Activated CD4-positive, alpha-beta memory T cell treated with anti-CD3 and anti-CD28 coated beads, Interleukin-2, amount 10 ng/mL, durations not matched to agents 7 days and 5 days (primary cell): ENCODE data around the gene STXBP1. TPM values are rescaled to one million over a fixed set of nuclear protein-coding genes. Genes with fewer than 3 reads are reported as not detected.
A peak's percentile ranks its signal among the peaks of the same experiment; 100 is the strongest.

Source experiments
- CTCF ChIA-PET: fragments of 350-600 bp; sonication (Branson Sonifier 250); formaldehyde crosslinking; loops from one replicate; lab custom pipeline; 2021; ENCODE audit warnings: antibody characterized with exemption, inconsistent platforms; lab: Charles Lee
- POLR2A ChIA-PET: fragments of 350-600 bp; sonication (Branson Sonifier 250); formaldehyde crosslinking; loops from one replicate; lab custom pipeline; 2021; ENCODE audit warnings: antibody characterized with exemption; lab: Charles Lee
- DNase-seq: peaks from one replicate; pipeline ENCODE4 v3.0.0-alpha.2; 2020
- H3K27ac Mint-ChIP-seq: one replicate; pipeline ENCODE4 v1.8.0; 2021; ENCODE audit warnings: mild to moderate bottlenecking, mixed read lengths
- H3K27me3 Mint-ChIP-seq: one replicate; pipeline ENCODE4 v1.8.0; 2021; ENCODE audit warnings: mixed read lengths
- H3K36me3 Mint-ChIP-seq: one replicate; pipeline ENCODE4 v1.8.0; 2021; ENCODE audit warnings: low read depth, mixed read lengths
- H3K4me1 Mint-ChIP-seq: one replicate; pipeline ENCODE4 v1.8.0; 2021; ENCODE audit warnings: mixed read lengths
- H3K4me3 Mint-ChIP-seq: one replicate; pipeline ENCODE4 v1.8.0; 2021; ENCODE audit warnings: mild to moderate bottlenecking, mixed read lengths
- H3K9me3 Mint-ChIP-seq: one replicate; pipeline ENCODE4 v1.8.0; 2021; ENCODE audit warnings: mixed read lengths
- total RNA-seq, 2 experiments: library from RNA; stranded (reverse); gene quantifications; one replicate each; pipeline ENCODE4 v1.2.3, GENCODE V29; 2021

The STXBP1 gene
- 10 to 100 TPM; 23.2 to 23.4 TPM for total RNA-seq

- no peaks in the 10 kb centered on the region for H3K36me3 Mint-ChIP-seq
- peaks cover 38% of the 10 kb centered on the region for H3K27me3 Mint-ChIP-seq
- H3K9me3 Mint-ChIP-seq: no peaks in the 10 kb centered on the region
- H3K4me1 Mint-ChIP-seq: peaks cover 37% of the 10 kb centered on the region
- DNase-seq: peak; percentile 89
- H3K27ac Mint-ChIP-seq: no peak within 1 kb of the TSS
- CTCF ChIA-PET: interaction anchor here (0.7 to 2.4 kb wide), 8 partner anchors 9 to 298 kb away, joined by 3 to 11 read pairs (median 4); partner anchors contain the start of gene TOR2A
- POLR2A ChIA-PET: interaction anchor here (0.7 to 1.4 kb wide), 6 partner anchors 34 to 161 kb away, joined by 3 to 5 read pairs (median 4); partner anchors contain the start of genes RPL12 and TOR2A
- peak within 1 kb of the TSS; percentile 84 for H3K4me3 Mint-ChIP-seq
Measured at GRCh38 chr9:127611899-127612790, at the start of gene STXBP1. TSS of gene STXBP1 (plus strand) at chr9:127612277. CDS start at chr9:127612404, 127 bp downstream.

GRCh38 chr9:127562279-127562796, 49.7 kb upstream of the STXBP1 start:
- H3K4me1 Mint-ChIP-seq: peaks cover 89% of the 10 kb centered on the region
- H3K27me3 Mint-ChIP-seq: no peaks in the 10 kb centered on the region
- peaks cover 74% of the 10 kb centered on the region for H3K36me3 Mint-ChIP-seq
- no peak overlapping the region for H3K4me3 Mint-ChIP-seq
- POLR2A ChIA-PET: interaction anchor here (1.3 to 2.4 kb wide), 2 partner anchors 8 to 17 kb away, joined by 3 to 8 read pairs; no protein-coding TSS in a partner anchor
- peak overlapping the region; percentile 46 for H3K27ac Mint-ChIP-seq
- H3K9me3 Mint-ChIP-seq: no peaks in the 10 kb centered on the region
- CTCF ChIA-PET: no interaction called here
- DNase-seq: no peak

DNA sequence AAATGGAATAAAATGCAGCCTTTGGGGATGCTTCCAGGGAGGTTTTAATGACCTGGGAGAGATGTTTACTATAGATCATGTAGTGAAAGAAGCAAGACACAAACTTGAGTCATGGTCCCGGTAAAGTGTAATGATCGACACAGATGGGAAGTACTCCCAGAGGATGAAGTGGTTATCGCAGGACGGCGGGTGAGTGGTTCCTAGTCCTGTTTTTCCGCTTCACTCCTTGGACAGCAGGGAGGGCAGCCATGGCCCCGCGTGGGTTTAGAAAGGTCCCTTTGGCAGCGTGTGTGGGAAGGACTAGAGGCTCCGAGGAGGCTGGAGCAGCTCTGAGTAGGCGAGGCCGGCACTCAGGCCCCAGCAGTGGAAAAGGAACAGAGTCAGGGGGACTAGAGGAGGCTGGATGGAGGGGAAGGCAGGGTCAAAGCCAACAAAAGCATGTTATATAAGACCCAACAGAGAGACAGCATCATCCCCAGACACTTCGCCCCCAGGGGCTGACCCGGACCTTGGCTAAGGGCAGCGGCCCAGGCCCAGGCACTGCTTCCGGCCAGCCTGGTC, 49.2 kb upstream of the STXBP1 start:
- CTCF ChIA-PET: no interaction called here
- Mint-ChIP-seq H3K27me3 (no peaks in the 10 kb centered on the region), H3K27ac (peak overlapping the region; percentile 42), H3K4me3 (no peak overlapping the region), H3K4me1 (peaks cover 88% of the 10 kb centered on the region), H3K9me3 (no peaks in the 10 kb centered on the region), H3K36me3 (peaks cover 78% of the 10 kb centered on the region)
- no peak for DNase-seq
- POLR2A ChIA-PET: interaction anchor here (2.4 kb wide), 1 partner anchor 16 kb away, joined by 8 read pairs; no protein-coding TSS in a partner anchor

DNA sequence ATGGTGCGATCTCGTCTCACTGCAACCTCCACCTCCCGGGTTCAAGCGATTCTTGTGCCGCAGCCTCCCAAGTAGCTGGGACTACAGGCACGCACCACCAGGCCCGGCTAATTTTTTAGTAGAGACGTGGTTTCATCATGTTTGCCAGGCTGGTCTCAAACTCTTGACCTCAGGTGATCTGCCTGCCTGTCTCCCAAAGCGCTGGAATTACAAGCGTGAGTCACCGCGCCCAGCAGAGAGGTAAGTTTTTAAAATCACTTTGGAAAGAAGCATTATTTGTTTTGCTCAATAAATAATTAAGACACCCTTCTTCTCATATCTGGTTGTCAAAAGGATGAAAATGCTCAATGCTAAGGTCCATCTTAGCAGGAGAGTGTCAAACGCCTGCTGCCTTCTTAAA, 48.5 kb upstream of the STXBP1 start:
- no peak overlapping the region for H3K27ac Mint-ChIP-seq
- ChIA-PET CTCF (no interaction called here), POLR2A (no interaction called here)

GRCh38 chr9:127565231-127565630, 46.8 kb upstream of the STXBP1 start:
- Mint-ChIP-seq H3K36me3 (peaks cover 57% of the 10 kb centered on the region), H3K27ac (no peak overlapping the region), H3K4me3 (no peak overlapping the region), H3K4me1 (peaks cover 73% of the 10 kb centered on the region), H3K9me3 (no peaks in the 10 kb centered on the region), H3K27me3 (no peaks in the 10 kb centered on the region)
- DNase-seq: no peak
- ChIA-PET POLR2A (interaction anchor here (0.9 to 4.8 kb wide), 3 partner anchors 8 to 19 kb away, joined by 3 to 59 read pairs (median 3); no protein-coding TSS in a partner anchor), CTCF (interaction anchor here (1.3 kb wide), 1 partner anchor 10 kb away, joined by 5 read pairs; no protein-coding TSS in a partner anchor)

More for the DNA sequence above, 48.5 kb upstream of the STXBP1 start:
- H3K27me3 Mint-ChIP-seq: no peaks in the 10 kb centered on the region
- H3K9me3 Mint-ChIP-seq: no peaks in the 10 kb centered on the region
- H3K36me3 Mint-ChIP-seq: peaks cover 72% of the 10 kb centered on the region
- no peak overlapping the region for H3K4me3 Mint-ChIP-seq
- no peak for DNase-seq
- peaks cover 82% of the 10 kb centered on the region for H3K4me1 Mint-ChIP-seq

GRCh38 chr9:127566351-127567001, 45.6 kb upstream of the STXBP1 start:
- H3K36me3 Mint-ChIP-seq: peaks cover 48% of the 10 kb centered on the region
- no peak for DNase-seq
- ChIA-PET POLR2A (interaction anchor here (1.2 to 4.8 kb wide), 2 partner anchors 9 to 13 kb away, joined by 4 to 59 read pairs; no protein-coding TSS in a partner anchor), CTCF (no interaction called here)
- peaks cover 71% of the 10 kb centered on the region for H3K4me1 Mint-ChIP-seq
- no peaks in the 10 kb centered on the region for H3K27me3 Mint-ChIP-seq
- no peaks in the 10 kb centered on the region for H3K9me3 Mint-ChIP-seq
- H3K27ac Mint-ChIP-seq: no peak overlapping the region
- peak overlapping the region; percentile 78 for H3K4me3 Mint-ChIP-seq

GRCh38 chr9:127567035-127567729, 44.9 kb upstream of the STXBP1 start:
- H3K36me3 Mint-ChIP-seq: peaks cover 40% of the 10 kb centered on the region
- H3K9me3 Mint-ChIP-seq: no peaks in the 10 kb centered on the region
- no peaks in the 10 kb centered on the region for H3K27me3 Mint-ChIP-seq
- peak overlapping the region; percentile 78 for H3K4me3 Mint-ChIP-seq
- peak overlapping the region; percentile 67 for H3K27ac Mint-ChIP-seq
- DNase-seq: no peak
- peaks cover 70% of the 10 kb centered on the region for H3K4me1 Mint-ChIP-seq
- CTCF ChIA-PET: interaction anchor here (0.6 to 0.7 kb wide), 2 partner anchors 17 to 64 kb away, joined by 3 to 4 read pairs; no protein-coding TSS in a partner anchor
- POLR2A ChIA-PET: interaction anchor here (1.2 to 4.8 kb wide), 2 partner anchors 10 to 13 kb away, joined by 4 to 59 read pairs; no protein-coding TSS in a partner anchor

GRCh38 chr9:127567730-127568617, 44.1 kb upstream of the STXBP1 start:
- Mint-ChIP-seq H3K4me3 (peak overlapping the region; percentile 78), H3K4me1 (peaks cover 70% of the 10 kb centered on the region), H3K9me3 (no peaks in the 10 kb centered on the region), H3K27ac (peak overlapping the region; percentile 67), H3K36me3 (peaks cover 34% of the 10 kb centered on the region), H3K27me3 (no peaks in the 10 kb centered on the region)
- DNase-seq: peak; percentile 28
- ChIA-PET CTCF (interaction anchor here (0.5 to 1.0 kb wide), 5 partner anchors 10 to 355 kb away, joined by 3 to 4 read pairs (median 3); no protein-coding TSS in a partner anchor), POLR2A (interaction anchor here (1.0 to 4.8 kb wide), 7 partner anchors 8 to 218 kb away, joined by 3 to 59 read pairs (median 4); partner anchors contain the start of genes CDK9 and RPL12)

DNA sequence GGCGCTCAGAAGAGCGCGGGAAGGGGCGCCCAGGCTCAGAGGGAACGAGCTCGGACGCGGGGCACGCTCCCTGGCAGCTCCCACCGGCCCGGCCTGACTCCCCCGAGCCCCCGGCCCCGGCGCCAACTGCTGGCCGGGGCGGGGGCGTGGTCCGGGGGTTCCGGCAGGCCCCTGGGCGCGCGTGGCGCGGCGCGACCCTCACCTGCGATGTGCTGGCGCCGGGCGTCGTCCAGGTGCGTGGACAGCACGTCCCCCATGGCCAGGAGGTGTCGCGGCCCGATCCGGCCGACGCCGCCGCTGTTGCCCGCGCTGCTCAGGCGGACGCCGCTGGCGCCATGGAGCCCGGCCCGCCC, 43.5 kb upstream of the STXBP1 start:
- H3K27ac Mint-ChIP-seq: no peak overlapping the region
- POLR2A ChIA-PET: interaction anchor here (1.0 to 4.8 kb wide), 6 partner anchors 8 to 217 kb away, joined by 3 to 59 read pairs (median 4); partner anchors contain the start of genes CDK9 and RPL12
- DNase-seq: no peak
- peaks cover 71% of the 10 kb centered on the region for H3K4me1 Mint-ChIP-seq
- peak overlapping the region; percentile 78 for H3K4me3 Mint-ChIP-seq
- H3K36me3 Mint-ChIP-seq: peaks cover 31% of the 10 kb centered on the region
- no peaks in the 10 kb centered on the region for H3K27me3 Mint-ChIP-seq
- H3K9me3 Mint-ChIP-seq: no peaks in the 10 kb centered on the region
- CTCF ChIA-PET: interaction anchor here (0.5 to 1.0 kb wide), 3 partner anchors 9 to 354 kb away, joined by 3 to 4 read pairs (median 3); no protein-coding TSS in a partner anchor

GRCh38 chr9:127568971-127569885, 42.8 kb upstream of the STXBP1 start:
- no peaks in the 10 kb centered on the region for H3K27me3 Mint-ChIP-seq
- no peaks in the 10 kb centered on the region for H3K9me3 Mint-ChIP-seq
- CTCF ChIA-PET: interaction anchor here (0.6 to 1.9 kb wide), 8 partner anchors 9 to 421 kb away, joined by 3 to 12 read pairs (median 4); partner anchors contain the start of gene TOR2A
- POLR2A ChIA-PET: interaction anchor here (0.9 to 4.8 kb wide), 18 partner anchors 7 to 337 kb away, joined by 3 to 60 read pairs (median 4); partner anchors contain the start of genes CDK9, LRSAM1, RPL12 and TOR2A
- peak; percentile 87 for DNase-seq
- H3K4me1 Mint-ChIP-seq: peaks cover 75% of the 10 kb centered on the region
- H3K27ac Mint-ChIP-seq: peak overlapping the region; percentile 96
- H3K36me3 Mint-ChIP-seq: peaks cover 28% of the 10 kb centered on the region
- H3K4me3 Mint-ChIP-seq: peak overlapping the region; percentile 87
